Measurements from ENCODE around the gene GRAMD2A.

GRAMD2A gene

DNA sequence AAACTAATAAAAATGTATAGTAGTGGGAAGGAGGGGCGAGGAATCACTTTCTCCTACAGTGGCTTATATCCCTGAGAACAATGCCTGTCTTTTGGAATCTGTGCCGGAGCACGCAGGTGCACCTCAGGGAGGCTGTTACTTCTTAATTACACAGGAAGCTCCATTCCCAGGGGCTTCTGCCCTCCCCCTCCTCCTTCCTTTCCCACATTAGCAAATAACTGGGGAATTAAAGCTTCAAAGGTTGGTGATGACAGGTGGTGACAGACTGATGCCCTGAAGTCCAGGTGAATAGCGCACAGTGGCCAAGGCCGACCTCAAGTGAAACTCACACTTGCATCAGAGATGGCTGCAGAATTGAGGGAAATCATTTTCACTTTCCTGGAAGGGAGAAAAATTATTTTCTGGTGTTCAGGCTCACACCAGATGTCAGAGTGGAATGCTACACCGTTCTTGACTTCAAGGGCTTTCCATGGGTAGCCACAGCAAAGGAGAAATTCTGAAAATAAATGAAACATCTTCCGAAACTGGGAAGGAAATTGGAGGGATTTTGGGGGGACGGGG lies 3.7 kb downstream of the GRAMD2A start:
- no peak for TF ChIP-seq CTCF (IDR thresholded peaks at IDR 0.05; ENCODE audit: low read depth, low read length)
- H3K4me3 ChIP-seq (ENCODE audit: low read depth, low read length), result no peak overlapping the region
- H3K27ac ChIP-seq, result no peak overlapping the region
- peak; percentile 57 for DNase-seq
- no peaks in the 10 kb centered on the region for H3K27me3 ChIP-seq (ENCODE audit: insufficient read depth, low read depth, severe bottlenecking)
- no peaks in the 10 kb centered on the region for H3K9me3 ChIP-seq (ENCODE audit: severe bottlenecking)
- H3K36me3 ChIP-seq, result peaks cover 12% of the 10 kb centered on the region

GRCh38 chr15:72192416-72192815 lies 5.2 kb downstream of the GRAMD2A start:
- no peak for TF ChIP-seq CTCF (IDR thresholded peaks at IDR 0.05; ENCODE audit: low read depth, low read length)
- no peaks in the 10 kb centered on the region for H3K9me3 ChIP-seq (ENCODE audit: severe bottlenecking)
- DNase-seq, result no peak
- no peaks in the 10 kb centered on the region for H3K36me3 ChIP-seq
- no peaks in the 10 kb centered on the region for H3K27me3 ChIP-seq (ENCODE audit: insufficient read depth, low read depth, severe bottlenecking)
- no peak overlapping the region for H3K27ac ChIP-seq
- H3K4me3 ChIP-seq (ENCODE audit: low read depth, low read length), result no peak overlapping the region

DNA sequence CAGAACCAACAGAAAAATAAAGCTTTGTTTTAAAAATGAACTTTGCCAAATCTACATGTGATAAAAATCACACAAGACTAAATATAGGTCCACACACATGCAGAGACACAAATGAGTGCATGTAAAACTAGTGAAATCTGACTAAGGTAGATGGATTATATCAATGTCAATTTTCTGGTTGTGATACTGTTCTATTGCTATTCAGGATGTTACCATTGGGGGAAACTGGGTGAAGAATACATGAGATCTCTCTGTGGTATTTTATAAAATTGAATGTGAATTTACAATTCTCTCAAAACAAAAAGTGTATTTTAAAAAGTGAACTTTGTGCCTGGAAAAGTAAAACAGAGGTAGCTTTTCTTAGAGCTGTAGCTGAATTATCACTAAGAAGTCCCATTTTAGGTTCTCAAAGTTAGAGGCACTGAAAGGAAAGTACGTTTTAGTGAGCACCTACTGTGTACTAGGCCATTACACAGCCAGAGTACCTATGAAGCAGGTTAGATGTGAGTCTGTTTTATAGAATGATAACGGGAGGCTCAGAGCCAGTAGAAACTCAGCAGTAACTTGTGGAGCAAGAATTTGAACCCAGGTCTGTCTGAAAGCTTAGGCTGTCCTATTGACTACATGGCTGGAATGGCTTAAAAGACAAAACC lies 8.2 kb downstream of the GRAMD2A start:
- no peak for DNase-seq
- no peaks in the 10 kb centered on the region for H3K9me3 ChIP-seq (ENCODE audit: severe bottlenecking)
- H3K27ac ChIP-seq, result no peak overlapping the region
- no peaks in the 10 kb centered on the region for H3K27me3 ChIP-seq (ENCODE audit: insufficient read depth, low read depth, severe bottlenecking)
- H3K36me3 ChIP-seq, result no peaks in the 10 kb centered on the region
- TF ChIP-seq CTCF (IDR thresholded peaks at IDR 0.05; ENCODE audit: low read depth, low read length), result no peak
- no peak overlapping the region for H3K4me3 ChIP-seq (ENCODE audit: low read depth, low read length)

DNA sequence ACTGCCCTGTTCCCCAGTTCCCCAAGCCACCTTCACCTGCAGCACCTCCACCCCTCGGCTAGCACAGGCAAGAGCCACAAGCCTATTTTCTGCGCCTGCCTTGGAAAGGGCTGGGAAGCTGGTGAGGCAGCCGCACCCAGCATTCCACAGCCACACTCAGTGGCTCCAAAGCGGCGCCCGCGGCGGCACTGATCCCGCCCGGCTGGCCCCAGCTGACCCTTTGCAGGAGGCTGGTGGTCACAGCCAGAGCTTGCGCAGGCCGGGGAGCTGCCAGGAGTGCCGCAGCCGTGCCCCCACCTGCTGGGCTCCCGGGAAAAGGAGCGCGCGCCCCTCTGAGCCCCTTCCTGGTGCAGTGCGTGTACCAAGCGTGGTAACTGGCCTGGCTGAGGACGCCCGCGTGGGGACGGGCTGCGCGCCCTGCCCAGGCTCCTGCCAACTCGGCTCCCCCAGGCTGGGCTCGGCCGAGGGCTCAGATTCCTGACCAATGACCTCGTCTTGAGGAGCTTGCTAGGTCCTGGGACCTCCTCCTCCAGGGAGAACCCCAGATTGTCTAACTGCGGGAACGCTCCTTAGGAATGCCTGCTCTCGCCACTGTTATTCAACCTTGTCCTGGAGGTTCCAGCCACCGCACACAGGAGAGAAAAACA lies 13.3 kb downstream of the GRAMD2A start:
- H3K4me3 ChIP-seq (ENCODE audit: low read depth, low read length), result no peak overlapping the region
- no peak overlapping the region for H3K27ac ChIP-seq
- no peak for DNase-seq
- no peak for TF ChIP-seq CTCF (IDR thresholded peaks at IDR 0.05; ENCODE audit: low read depth, low read length)
- H3K9me3 ChIP-seq (ENCODE audit: severe bottlenecking), result no peaks in the 10 kb centered on the region
- no peaks in the 10 kb centered on the region for H3K27me3 ChIP-seq (ENCODE audit: insufficient read depth, low read depth, severe bottlenecking)
- H3K36me3 ChIP-seq, result no peaks in the 10 kb centered on the region

DNA sequence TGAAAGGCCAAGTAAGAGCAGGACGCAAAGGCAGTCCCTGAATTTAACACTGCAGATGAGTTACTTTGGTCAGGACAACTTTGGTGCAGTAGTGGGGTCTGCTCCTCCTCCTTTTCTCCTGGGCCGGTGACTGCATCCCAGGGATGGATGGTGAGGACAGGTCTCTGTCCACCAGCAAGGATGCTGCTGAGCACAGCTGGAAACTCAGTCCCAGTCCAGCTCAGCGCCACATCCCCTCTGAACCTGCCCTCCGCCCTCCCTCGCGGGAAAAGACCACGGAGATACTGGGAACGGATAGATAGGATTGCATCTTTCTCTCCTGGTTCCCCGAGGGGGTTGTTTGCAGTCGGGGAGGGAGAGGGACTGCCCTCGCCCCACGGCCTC lies 13.8 kb downstream of the GRAMD2A start:
- no peak for TF ChIP-seq CTCF (IDR thresholded peaks at IDR 0.05; ENCODE audit: low read depth, low read length)
- Histone ChIP-seq H3K36me3 (no peaks in the 10 kb centered on the region), H3K9me3 (ENCODE audit: severe bottlenecking) (no peaks in the 10 kb centered on the region), H3K4me3 (ENCODE audit: low read depth, low read length) (no peak overlapping the region), H3K27ac (no peak overlapping the region), H3K27me3 (ENCODE audit: insufficient read depth, low read depth, severe bottlenecking) (no peaks in the 10 kb centered on the region)
- no peak for DNase-seq

Data from WERI-Rb-1 (cell line).